BJ (cell line): ENCODE results near the gene GPR78. TPM values are rescaled to one million over a fixed set of nuclear protein-coding genes. Genes with fewer than 3 reads are reported as not detected.

Experiments
- CTCF ChIA-PET: fragments of 350-600 bp; formaldehyde crosslinking; extraction: SDS; loops from one replicate; lab custom pipeline; 2021; ENCODE audit warnings: antibody characterized with exemption, inconsistent platforms; lab: Yijun Ruan, JAX
- POLR2A ChIA-PET: fragments of 300-600 bp; sonication (Branson Sonifier 250); formaldehyde crosslinking; extraction: SDS; loops from one replicate; lab custom pipeline; 2021; ENCODE audit warnings: antibody characterized with exemption; lab: Charles Lee
- DNase-seq: peaks from one replicate; pipeline ENCODE4 v3.0.0-alpha.2; 2011; ENCODE audit warnings: low read depth
- H3K27me3 ChIP-seq: 2 replicates; pipeline ENCODE4 v1.6.0; 2011; ENCODE audit warnings: low read length; ENCODE audit not compliant: control insufficient read depth, insufficient read depth
- H3K36me3 ChIP-seq: 2 replicates; pipeline ENCODE4 v1.5.1; 2011; ENCODE audit warnings: low read length; ENCODE audit not compliant: control insufficient read depth, insufficient read depth
- H3K4me3 ChIP-seq: 2 replicates; pipeline ENCODE4 v1.5.1; 2011; ENCODE audit warnings: low read depth, mild to moderate bottlenecking, control low read depth, low read length
- CTCF ChIP-seq: IDR thresholded peaks from 2 replicates; pipeline ENCODE4 v1.5.1; 2011; ENCODE audit warnings: low read depth, mild to moderate bottlenecking, control low read depth, inconsistent platforms, low read length, moderate library complexity; ENCODE audit not compliant: insufficient read depth
- polyA plus RNA-seq: library from polyadenylated mRNA; depleted of rRNA; stranded (reverse); fragments of >200 nt; gene quantifications from 2 replicates; pipeline ENCODE4 v1.2.3, GENCODE V29; 2011

GPR78 gene
- polyA plus RNA-seq, 1 experiment, result 0.82 TPM

GRCh38 chr4:8596891-8597290, 16.7 kb downstream of the GPR78 start:
- DNase-seq, result no peak
- ChIA-PET POLR2A (no interaction called here), CTCF (interaction anchor here (1.2 to 3.8 kb wide), 4 partner anchors 9 to 128 kb away, joined by 4 to 29 read pairs (median 8); no protein-coding TSS in a partner anchor)
- H3K4me3 ChIP-seq, result no peak overlapping the region
- peaks cover 4% of the 10 kb centered on the region; the same call in 1 of the 2 replicates for H3K27me3 ChIP-seq
- no peak for TF ChIP-seq CTCF
- peaks cover 27% of the 10 kb centered on the region for H3K36me3 ChIP-seq

DNA sequence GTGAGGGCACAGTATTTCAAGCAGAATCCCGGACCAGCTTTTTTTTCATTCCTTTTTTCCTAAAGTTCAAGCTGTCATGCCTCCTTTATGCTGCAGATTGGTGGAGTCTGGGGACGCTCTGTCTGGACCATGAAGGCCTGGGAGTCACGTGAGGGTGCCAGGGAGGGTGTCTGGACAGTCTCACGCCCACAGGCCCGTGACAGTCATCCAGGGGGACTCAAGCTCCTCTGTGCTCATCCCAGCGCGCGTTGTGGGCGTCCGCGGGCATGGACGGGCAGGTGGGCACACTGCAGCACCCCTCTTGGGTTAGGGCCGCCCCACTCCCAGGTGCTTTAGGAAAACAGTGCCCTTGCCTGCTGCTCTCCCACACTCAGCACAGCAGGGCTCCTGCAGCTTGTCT, 17.1 kb downstream of the GPR78 start:
- ChIA-PET POLR2A (no interaction called here), CTCF (interaction anchor here (1.2 to 3.8 kb wide), 4 partner anchors 8 to 129 kb away, joined by 4 to 29 read pairs (median 8); no protein-coding TSS in a partner anchor)
- TF ChIP-seq CTCF, result no peak
- H3K4me3 ChIP-seq, result no peak overlapping the region
- peaks cover 31% of the 10 kb centered on the region for H3K36me3 ChIP-seq
- peaks cover 1% of the 10 kb centered on the region; the same call in 1 of the 2 replicates for H3K27me3 ChIP-seq
- no peak for DNase-seq

GRCh38 chr4:8597791-8598190, 17.6 kb downstream of the GPR78 start:
- Histone ChIP-seq H3K27me3 (no peaks in the 10 kb centered on the region; the same call in 1 of the 2 replicates), H3K36me3 (peaks cover 36% of the 10 kb centered on the region), H3K4me3 (no peak overlapping the region)
- DNase-seq, result no peak
- no peak for TF ChIP-seq CTCF
- ChIA-PET POLR2A (no interaction called here), CTCF (interaction anchor here (1.2 to 3.8 kb wide), 3 partner anchors 8 to 129 kb away, joined by 4 to 29 read pairs (median 8); no protein-coding TSS in a partner anchor)

DNA sequence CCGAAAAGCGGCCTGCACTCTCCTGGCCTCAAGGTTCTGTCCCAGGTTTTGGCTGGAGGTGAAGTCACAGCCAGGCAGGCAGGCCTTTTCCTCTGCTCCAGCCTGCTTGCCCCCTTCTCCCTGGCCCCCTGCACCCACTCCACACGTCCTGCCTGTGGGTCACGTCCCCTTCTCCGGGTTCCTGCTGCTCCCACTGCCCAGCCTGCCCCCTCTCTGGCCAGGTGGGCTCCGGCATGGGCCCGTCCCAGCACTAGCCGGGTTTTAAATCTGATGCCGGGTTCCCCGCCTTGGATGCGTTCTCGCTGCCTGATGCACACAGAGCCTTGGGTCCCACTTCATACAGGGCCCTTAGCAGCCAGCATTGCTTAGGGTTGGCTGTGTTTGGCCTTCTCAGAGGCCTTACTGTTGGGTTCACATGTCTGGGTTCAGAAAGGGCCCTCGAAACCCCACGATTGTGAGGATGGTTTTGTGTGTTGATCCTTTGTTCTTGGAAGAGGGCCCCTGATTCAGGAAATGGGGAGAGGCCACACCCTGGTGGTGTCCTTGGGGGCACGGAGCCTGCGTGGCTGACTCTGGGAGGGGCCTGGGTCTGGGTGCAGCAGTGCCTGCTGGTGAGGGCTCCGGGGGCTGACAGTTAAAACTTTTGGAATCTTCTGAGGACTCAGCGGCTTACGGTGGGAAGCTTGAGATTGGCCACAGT, 18.3 kb downstream of the GPR78 start:
- H3K36me3 ChIP-seq, result peaks cover 39% of the 10 kb centered on the region
- no peak overlapping the region for H3K4me3 ChIP-seq
- no peak for TF ChIP-seq CTCF
- POLR2A ChIA-PET, result no interaction called here
- no peak for DNase-seq
- no peaks in the 10 kb centered on the region for H3K27me3 ChIP-seq
- CTCF ChIA-PET, result interaction anchor here (0.6 to 3.8 kb wide), 4 partner anchors 9 to 130 kb away, joined by 3 to 29 read pairs (median 6); no protein-coding TSS in a partner anchor

GRCh38 chr4:8599091-8599460, 18.9 kb downstream of the GPR78 start:
- no peak for TF ChIP-seq CTCF
- POLR2A ChIA-PET, result no interaction called here
- Histone ChIP-seq H3K27me3 (no peaks in the 10 kb centered on the region), H3K36me3 (peaks cover 43% of the 10 kb centered on the region), H3K4me3 (no peak overlapping the region)
- no peak for DNase-seq
- CTCF ChIA-PET, result interaction anchor here (0.6 to 3.8 kb wide), 4 partner anchors 9 to 130 kb away, joined by 3 to 29 read pairs (median 6); no protein-coding TSS in a partner anchor
